ENCODE measurements around the gene CAD.

DNA sequence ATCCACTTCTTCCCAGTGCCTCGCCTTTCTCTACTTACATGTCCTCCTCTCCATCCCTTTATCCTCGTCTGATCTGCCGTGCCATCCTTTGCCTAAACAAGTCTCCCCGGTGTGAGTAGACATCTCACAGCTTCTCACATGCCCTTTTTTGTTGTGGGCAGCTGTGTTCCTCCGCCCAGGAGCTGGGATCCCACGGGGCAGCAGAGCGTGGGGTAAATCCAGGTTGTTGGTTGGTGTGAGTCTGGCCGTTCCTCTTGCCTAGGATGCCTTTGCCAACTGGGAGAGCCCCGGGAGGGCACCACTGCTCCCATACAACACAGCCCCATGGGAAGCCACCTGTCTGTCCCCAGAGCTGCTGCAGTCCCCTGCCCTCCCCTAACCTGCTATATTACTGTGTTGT, 23.2 kb downstream of the CAD start:
- no peak for TF ChIP-seq POLR2A (IDR thresholded peaks at IDR 0.05)
- TF ChIP-seq, protein P1, sequence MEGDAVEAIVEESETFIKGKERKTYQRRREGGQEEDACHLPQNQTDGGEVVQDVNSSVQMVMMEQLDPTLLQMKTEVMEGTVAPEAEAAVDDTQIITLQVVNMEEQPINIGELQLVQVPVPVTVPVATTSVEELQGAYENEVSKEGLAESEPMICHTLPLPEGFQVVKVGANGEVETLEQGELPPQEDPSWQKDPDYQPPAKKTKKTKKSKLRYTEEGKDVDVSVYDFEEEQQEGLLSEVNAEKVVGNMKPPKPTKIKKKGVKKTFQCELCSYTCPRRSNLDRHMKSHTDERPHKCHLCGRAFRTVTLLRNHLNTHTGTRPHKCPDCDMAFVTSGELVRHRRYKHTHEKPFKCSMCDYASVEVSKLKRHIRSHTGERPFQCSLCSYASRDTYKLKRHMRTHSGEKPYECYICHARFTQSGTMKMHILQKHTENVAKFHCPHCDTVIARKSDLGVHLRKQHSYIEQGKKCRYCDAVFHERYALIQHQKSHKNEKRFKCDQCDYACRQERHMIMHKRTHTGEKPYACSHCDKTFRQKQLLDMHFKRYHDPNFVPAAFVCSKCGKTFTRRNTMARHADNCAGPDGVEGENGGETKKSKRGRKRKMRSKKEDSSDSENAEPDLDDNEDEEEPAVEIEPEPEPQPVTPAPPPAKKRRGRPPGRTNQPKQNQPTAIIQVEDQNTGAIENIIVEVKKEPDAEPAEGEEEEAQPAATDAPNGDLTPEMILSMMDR (IDR thresholded peaks at IDR 0.05 in 4 of 5, conservative IDR thresholded peaks at IDR 0.05 in 1 of 5), result no peak
